Osteoblast (primary cell): ENCODE data around the gene CLSTN2. TPM values are rescaled to one million over a fixed set of nuclear protein-coding genes. Genes with fewer than 3 reads are reported as not detected.
A peak's percentile ranks its signal among the peaks of the same experiment; 100 is the strongest.

ENCODE experiments used
- DNase-seq: peaks from one replicate; pipeline ENCODE4 v3.0.0; 2011; ENCODE audit warnings: low spot score, mixed read lengths; ENCODE audit not compliant: insufficient read length; ENCODE audit errors: missing footprints
- H2AFZ ChIP-seq: 2 replicates; pipeline ENCODE4 v1.6.0; 2011; ENCODE audit warnings: mild to moderate bottlenecking, low read length
- H3K27ac ChIP-seq: 2 replicates; pipeline ENCODE4 v1.5.1; 2011; ENCODE audit warnings: mild to moderate bottlenecking, low read depth, low read length, moderate library complexity
- H3K27me3 ChIP-seq: 2 replicates; pipeline ENCODE4 v1.6.0; 2012; ENCODE audit warnings: mild to moderate bottlenecking, control low read depth, inconsistent platforms, low read length, moderate library complexity; ENCODE audit not compliant: insufficient read depth
- H3K36me3 ChIP-seq: 2 replicates; pipeline ENCODE4 v1.5.1; 2011; ENCODE audit warnings: mild to moderate bottlenecking, low read length, control low read depth, moderate library complexity; ENCODE audit not compliant: insufficient read depth
- H3K4me1 ChIP-seq: 2 replicates; pipeline ENCODE4 v1.5.1; 2011; ENCODE audit warnings: mild to moderate bottlenecking, low read length, control low read depth, moderate library complexity; ENCODE audit not compliant: insufficient read depth
- H3K4me2 ChIP-seq: 2 replicates; pipeline ENCODE4 v1.6.0; 2011; ENCODE audit warnings: mild to moderate bottlenecking, low read length; ENCODE audit not compliant: insufficient read depth
- H3K4me3 ChIP-seq: fragments of 200-600 bp; sonication (generic); 3 replicates; pipeline ENCODE4 v1.5.1; 2012; ENCODE audit warnings: mild to moderate bottlenecking, low read length, inconsistent platforms; ENCODE audit not compliant: insufficient read depth
- H3K79me2 ChIP-seq: 2 replicates; pipeline ENCODE4 v1.6.0; 2012; ENCODE audit warnings: mild to moderate bottlenecking, low read length, control low read depth, inconsistent platforms; ENCODE audit not compliant: insufficient read depth
- H3K9me3 ChIP-seq: 2 replicates; pipeline ENCODE4 v1.5.1; 2011; ENCODE audit warnings: low read depth, low read length, control low read depth
- H4K20me1 ChIP-seq: 2 replicates; pipeline ENCODE4 v1.6.0; 2012; ENCODE audit warnings: mild to moderate bottlenecking, low read length, control low read depth; ENCODE audit not compliant: insufficient read depth
- total RNA-seq: library from RNA; depleted of rRNA; stranded (reverse); fragments of >200 nt; gene quantifications from 2 replicates; pipeline ENCODE4 v1.2.3, GENCODE V29; 2012
- TF ChIP-seq, protein P1 (sequence below): IDR thresholded peaks from 2 replicates; pipeline ENCODE4 v1.5.1; 2011; ENCODE audit warnings: mild to moderate bottlenecking, low read depth, low read length, moderate library complexity; ENCODE audit errors: extremely low read depth

CLSTN2 gene
- total RNA-seq, 1 donor = under 0.01 TPM

DNA sequence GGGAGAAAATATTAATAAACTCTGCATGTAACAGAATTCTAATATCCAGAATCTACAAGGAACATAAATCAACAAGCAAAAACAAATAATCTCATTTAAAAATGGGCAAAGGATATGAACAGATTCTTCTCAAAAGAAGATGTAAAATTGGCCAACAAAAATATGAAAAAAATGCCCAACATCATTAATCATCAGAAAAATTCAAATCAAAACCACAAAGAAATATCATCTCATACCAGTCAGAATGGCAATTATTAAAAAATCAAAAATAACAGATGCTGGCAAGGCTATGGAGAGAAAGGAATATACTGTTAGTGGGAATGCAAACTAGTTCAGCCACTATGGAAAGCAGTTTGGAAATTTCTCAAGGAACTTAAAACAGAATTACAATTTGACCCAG is 592.2 kb downstream of the CLSTN2 start:
- TF ChIP-seq, protein P1, sequence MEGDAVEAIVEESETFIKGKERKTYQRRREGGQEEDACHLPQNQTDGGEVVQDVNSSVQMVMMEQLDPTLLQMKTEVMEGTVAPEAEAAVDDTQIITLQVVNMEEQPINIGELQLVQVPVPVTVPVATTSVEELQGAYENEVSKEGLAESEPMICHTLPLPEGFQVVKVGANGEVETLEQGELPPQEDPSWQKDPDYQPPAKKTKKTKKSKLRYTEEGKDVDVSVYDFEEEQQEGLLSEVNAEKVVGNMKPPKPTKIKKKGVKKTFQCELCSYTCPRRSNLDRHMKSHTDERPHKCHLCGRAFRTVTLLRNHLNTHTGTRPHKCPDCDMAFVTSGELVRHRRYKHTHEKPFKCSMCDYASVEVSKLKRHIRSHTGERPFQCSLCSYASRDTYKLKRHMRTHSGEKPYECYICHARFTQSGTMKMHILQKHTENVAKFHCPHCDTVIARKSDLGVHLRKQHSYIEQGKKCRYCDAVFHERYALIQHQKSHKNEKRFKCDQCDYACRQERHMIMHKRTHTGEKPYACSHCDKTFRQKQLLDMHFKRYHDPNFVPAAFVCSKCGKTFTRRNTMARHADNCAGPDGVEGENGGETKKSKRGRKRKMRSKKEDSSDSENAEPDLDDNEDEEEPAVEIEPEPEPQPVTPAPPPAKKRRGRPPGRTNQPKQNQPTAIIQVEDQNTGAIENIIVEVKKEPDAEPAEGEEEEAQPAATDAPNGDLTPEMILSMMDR = no peak
- no peak overlapping the region for H3K27ac ChIP-seq

DNA sequence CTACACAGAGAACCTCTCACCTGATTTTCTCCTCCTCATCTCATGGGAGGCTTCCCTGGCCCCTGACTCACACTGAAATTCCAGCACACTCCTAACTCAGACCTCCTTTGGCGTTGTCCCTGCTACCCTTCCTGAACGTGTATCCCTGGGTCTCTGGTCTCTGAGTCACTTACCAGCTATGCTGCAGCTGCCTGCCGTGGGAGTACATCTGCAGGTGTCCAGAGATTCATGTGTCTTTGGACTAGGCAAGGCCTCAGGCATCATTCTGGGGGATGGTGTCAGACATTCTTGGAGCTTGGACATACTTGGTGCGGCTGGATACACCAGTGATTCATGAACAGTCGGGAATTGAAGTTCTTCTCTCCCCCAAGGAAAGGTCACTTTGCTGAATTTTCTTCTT is 594.1 kb downstream of the CLSTN2 start:
- no peaks in the 10 kb centered on the region for H3K9me3 ChIP-seq
- H3K27me3 ChIP-seq = no peaks in the 10 kb centered on the region
- H3K79me2 ChIP-seq = no peaks in the 10 kb centered on the region
- H4K20me1 ChIP-seq = no peaks in the 10 kb centered on the region
- no peaks in the 10 kb centered on the region for H3K36me3 ChIP-seq
- no peak overlapping the region for H3K4me3 ChIP-seq
- DNase-seq = peak; percentile 73
- TF ChIP-seq, protein P1 = no peak
- H2AFZ ChIP-seq = no peak overlapping the region
- peaks cover 5% of the 10 kb centered on the region for H3K4me1 ChIP-seq
- no peak overlapping the region for H3K27ac ChIP-seq
- H3K4me2 ChIP-seq = no peak overlapping the region

More for the DNA sequence above, 592.2 kb downstream of the CLSTN2 start:
- H3K9me3 ChIP-seq = no peaks in the 10 kb centered on the region
- H2AFZ ChIP-seq = no peak overlapping the region
- no peak overlapping the region for H3K4me2 ChIP-seq
- H3K79me2 ChIP-seq = no peaks in the 10 kb centered on the region
- H3K36me3 ChIP-seq = no peaks in the 10 kb centered on the region
- no peak overlapping the region for H3K4me3 ChIP-seq
- H3K4me1 ChIP-seq = peaks cover 5% of the 10 kb centered on the region
- DNase-seq = no peak
- H3K27me3 ChIP-seq = peaks cover 2% of the 10 kb centered on the region
- H4K20me1 ChIP-seq = no peaks in the 10 kb centered on the region

DNA sequence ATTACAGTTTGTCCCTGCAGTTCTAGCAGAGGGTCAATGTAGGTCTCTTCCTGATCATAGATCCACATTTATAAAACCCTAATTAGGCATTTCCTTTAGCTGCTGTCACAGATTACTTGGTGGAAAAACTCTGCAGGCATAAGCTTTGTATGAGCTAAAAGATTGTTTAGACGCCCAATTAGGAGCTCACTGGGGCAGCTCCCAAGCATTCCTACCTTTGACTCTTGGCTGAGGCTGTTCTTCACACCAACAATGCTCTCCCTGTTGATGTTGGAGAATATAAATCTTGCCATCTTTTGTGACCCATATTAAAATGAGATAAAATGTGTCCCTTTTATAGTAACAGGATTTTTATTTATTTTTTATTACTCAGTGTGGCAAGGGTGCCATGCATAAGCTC is 594.6 kb downstream of the CLSTN2 start:
- TF ChIP-seq, protein P1 = no peak
- Histone ChIP-seq H3K4me2 (no peak overlapping the region), H3K4me3 (no peak overlapping the region)

DNA sequence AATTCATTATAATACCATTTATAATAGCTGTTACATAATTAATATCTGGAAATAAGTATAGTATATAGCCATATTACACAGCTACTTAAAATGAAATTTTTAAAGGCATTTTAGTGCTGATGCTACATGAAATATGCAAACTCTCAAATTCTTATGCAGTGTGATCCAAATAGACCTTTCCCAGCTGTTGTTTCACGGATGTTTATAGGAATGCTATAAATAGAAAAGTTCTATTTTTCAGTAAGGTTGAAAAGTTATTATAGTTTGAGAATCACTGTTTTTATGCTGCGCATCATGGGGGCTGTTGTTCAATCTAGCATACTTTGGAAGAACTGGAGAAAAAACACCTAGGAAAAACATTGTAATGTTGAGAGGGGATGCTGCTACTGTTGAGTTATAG is 595.1 kb downstream of the CLSTN2 start:
- peak; percentile 9 for DNase-seq
- Histone ChIP-seq H4K20me1 (no peaks in the 10 kb centered on the region), H3K4me1 (peaks cover 5% of the 10 kb centered on the region), H2AFZ (no peak overlapping the region), H3K9me3 (no peaks in the 10 kb centered on the region), H3K4me3 (no peak overlapping the region), H3K27ac (no peak overlapping the region), H3K36me3 (no peaks in the 10 kb centered on the region), H3K79me2 (no peaks in the 10 kb centered on the region), H3K4me2 (no peak overlapping the region), H3K27me3 (no peaks in the 10 kb centered on the region)
- TF ChIP-seq, protein P1 = no peak

More for the DNA sequence above, 594.6 kb downstream of the CLSTN2 start:
- no peak for DNase-seq
- peaks cover 5% of the 10 kb centered on the region for H3K4me1 ChIP-seq
- no peaks in the 10 kb centered on the region for H4K20me1 ChIP-seq
- H3K27ac ChIP-seq = no peak overlapping the region
- H3K79me2 ChIP-seq = no peaks in the 10 kb centered on the region
- no peaks in the 10 kb centered on the region for H3K36me3 ChIP-seq
- no peak overlapping the region for H2AFZ ChIP-seq
- no peaks in the 10 kb centered on the region for H3K9me3 ChIP-seq
- H3K27me3 ChIP-seq = no peaks in the 10 kb centered on the region
